GM06990 (cell line): ENCODE measurements around the gene INF2.

Experiments
- DNase-seq: peaks from one replicate; pipeline ENCODE4 v3.0.0-alpha.2; 2011; ENCODE audit not compliant: insufficient read length; ENCODE audit errors: extremely low read depth
- H3K27me3 ChIP-seq: replicated peaks from 2 replicates; pipeline ENCODE4 v1.6.0; 2011; ENCODE audit warnings: low read length; ENCODE audit not compliant: control insufficient read depth, insufficient read depth
- H3K36me3 ChIP-seq: 2 replicates; pipeline ENCODE4 v1.5.1; 2011; ENCODE audit warnings: low read length; ENCODE audit not compliant: control insufficient read depth, insufficient read depth
- H3K4me3 ChIP-seq: replicated peaks from 2 replicates; pipeline ENCODE4 v1.5.1; 2011; ENCODE audit warnings: low read depth, mild to moderate bottlenecking, control low read depth, low read length
- CTCF ChIP-seq: IDR thresholded peaks from 2 replicates; pipeline ENCODE4 v1.5.1; 2011; ENCODE audit warnings: low read length, control low read depth, mild to moderate bottlenecking, inconsistent platforms; ENCODE audit not compliant: insufficient read depth, poor library complexity, severe bottlenecking

The INF2 gene

GRCh38 chr14:104655128-104655848 is 34.1 kb upstream of the INF2 start:
- no peak for DNase-seq
- TF ChIP-seq CTCF = no peak
- H3K27me3 ChIP-seq = no peaks in the 10 kb centered on the region; the same call in 1 of the 2 replicates
- H3K4me3 ChIP-seq = no peak overlapping the region
- no peaks in the 10 kb centered on the region for H3K36me3 ChIP-seq

GRCh38 chr14:104656014-104656714 is 33.3 kb upstream of the INF2 start:
- TF ChIP-seq CTCF = no peak
- no peaks in the 10 kb centered on the region; the same call in 1 of the 2 replicates for H3K27me3 ChIP-seq
- H3K4me3 ChIP-seq = no peak overlapping the region
- no peaks in the 10 kb centered on the region for H3K36me3 ChIP-seq
- peak; percentile 44 for DNase-seq

GRCh38 chr14:104657101-104657524 is 32.3 kb upstream of the INF2 start:
- no peak for TF ChIP-seq CTCF
- Histone ChIP-seq H3K36me3 (no peaks in the 10 kb centered on the region), H3K27me3 (no peaks in the 10 kb centered on the region; the same call in 1 of the 2 replicates), H3K4me3 (no peak overlapping the region)
- peak; percentile 77 for DNase-seq

GRCh38 chr14:104657563-104658324 is 31.7 kb upstream of the INF2 start:
- Histone ChIP-seq H3K4me3 (no peak overlapping the region), H3K27me3 (no peaks in the 10 kb centered on the region; the same call in 1 of the 2 replicates), H3K36me3 (no peaks in the 10 kb centered on the region)
- no peak for TF ChIP-seq CTCF
- peak; percentile 77 for DNase-seq

- Histone ChIP-seq H3K4me3 (no peak overlapping the region), H3K27me3 (no peaks in the 10 kb centered on the region; the same call in 1 of the 2 replicates), H3K36me3 (no peaks in the 10 kb centered on the region)
- no peak for TF ChIP-seq CTCF
- peak; percentile 62 for DNase-seq
These were observed 31.1 kb upstream of the INF2 start for GRCh38 chr14:104658325-104658712.
